IMR-90 (cell line): ENCODE results near the gene DNAH6. TPM values are rescaled to one million over a fixed set of nuclear protein-coding genes. Genes with fewer than 3 reads are reported as not detected.

Experiments
- ATAC-seq: fragments of 200-7000 bp; cut with Tn5 transposase; 2 replicates; pipeline ENCODE4 v1.9.1; 2020; ENCODE audit warnings: low read depth, mild to moderate bottlenecking, moderate library complexity
- BruUV-seq: library from RNA; stranded (reverse); fragments of 400-500 nt; replicated peaks from 2 replicates; lab custom pipeline; 2021; lab: Mats Ljungman, UMichigan
- CTCF ChIA-PET: fragments of 300-600 bp; formaldehyde crosslinking; extraction: SDS; loops from one replicate; lab custom pipeline; 2021; ENCODE audit warnings: antibody characterized with exemption; lab: Yijun Ruan, JAX
- POLR2A ChIA-PET: fragments of 300-600 bp; sonication (Branson Sonifier 250); formaldehyde crosslinking; loops from one replicate; lab custom pipeline; 2022; ENCODE audit warnings: antibody characterized with exemption; ENCODE audit not compliant: unreplicated experiment; lab: Charles Lee
- DNase-seq: peaks from one replicate; pipeline ENCODE4 v3.0.0; 2013
- H2AFZ ChIP-seq: replicated peaks from 2 replicates; pipeline ENCODE3; 2013; ENCODE audit warnings: low read length, mild to moderate bottlenecking; ENCODE audit not compliant: poor library complexity
- H2AK5ac ChIP-seq: 2 replicates; pipeline ENCODE4 v1.6.1; 2013; ENCODE audit warnings: low read depth, low read length, inconsistent platforms
- H2AK9ac ChIP-seq: replicated peaks from 2 replicates; pipeline ENCODE3; 2013; ENCODE audit warnings: mild to moderate bottlenecking, low read depth, low read length, moderate library complexity; ENCODE audit not compliant: poor library complexity
- H2BK120ac ChIP-seq: 2 replicates; pipeline ENCODE4 v1.6.1; 2013; ENCODE audit warnings: low read depth, low read length, inconsistent platforms
- H2BK15ac ChIP-seq: 3 replicates; pipeline ENCODE4 v1.6.1; 2013; ENCODE audit warnings: low read depth, low read length, inconsistent platforms
- H2BK20ac ChIP-seq: 2 replicates; pipeline ENCODE4 v1.6.1; 2013; ENCODE audit warnings: low read depth, mild to moderate bottlenecking, inconsistent platforms, low read length, moderate library complexity
- H2BK5ac ChIP-seq: 2 replicates; pipeline ENCODE4 v1.6.1; 2013; ENCODE audit warnings: mild to moderate bottlenecking, low read depth, low read length, inconsistent platforms; ENCODE audit not compliant: poor library complexity, severe bottlenecking
- H3K14ac ChIP-seq: replicated peaks from 2 replicates; pipeline ENCODE4 v1.6.1; 2013; ENCODE audit warnings: low read depth, low read length, inconsistent platforms
- H3K18ac ChIP-seq: 2 replicates; pipeline ENCODE4 v1.6.1; 2013; ENCODE audit warnings: low read depth, low read length, control low read depth
- H3K23ac ChIP-seq: 2 replicates; pipeline ENCODE4 v1.6.1; 2013; ENCODE audit warnings: low read depth, low read length, inconsistent platforms
- H3K27ac ChIP-seq: 2 replicates; pipeline ENCODE4 v1.5.1; 2013; ENCODE audit warnings: mild to moderate bottlenecking, control low read depth, low read length; ENCODE audit not compliant: insufficient read depth
- H3K27me3 ChIP-seq: 2 replicates; pipeline ENCODE4 v1.6.1; 2013; ENCODE audit warnings: low read length; ENCODE audit not compliant: control insufficient read depth, insufficient read depth
- H3K36me3 ChIP-seq: 2 replicates; pipeline ENCODE4 v1.6.1; 2013; ENCODE audit warnings: low read length, mixed read lengths; ENCODE audit not compliant: control insufficient read depth, insufficient read depth
- H3K4ac ChIP-seq: 2 replicates; pipeline ENCODE4 v1.6.1; 2013; ENCODE audit warnings: low read depth, low read length, inconsistent platforms
- H3K4me1 ChIP-seq: 2 replicates; pipeline ENCODE4 v1.6.1; 2013; ENCODE audit warnings: low read length, mixed read lengths; ENCODE audit not compliant: control insufficient read depth, insufficient read depth
- H3K4me2 ChIP-seq: 2 replicates; pipeline ENCODE4 v1.6.1; 2013; ENCODE audit warnings: low read depth, mild to moderate bottlenecking, control low read depth, low read length, moderate library complexity
- H3K4me3 ChIP-seq: 2 replicates; pipeline ENCODE4 v1.5.1; 2013; ENCODE audit warnings: low read depth, mild to moderate bottlenecking, control low read depth, low read length, moderate library complexity; ENCODE audit not compliant: insufficient read depth
- H3K56ac ChIP-seq: 2 replicates; pipeline ENCODE4 v1.6.1; 2013; ENCODE audit warnings: low read length, inconsistent platforms; ENCODE audit not compliant: insufficient read depth; ENCODE audit errors: extremely low read depth
- H3K79me1 ChIP-seq, 2 experiments: 2 replicates each; pipeline ENCODE4 v1.6.1; 2013; ENCODE audit warnings: low read length in 2 of 2, inconsistent platforms in 1 of 2, low read depth in 1 of 2
- H3K9ac ChIP-seq: 2 replicates; pipeline ENCODE4 v1.6.1; 2013; ENCODE audit warnings: low read depth, low read length, control low read depth
- H3K9me1 ChIP-seq: 2 replicates; pipeline ENCODE4 v1.6.1; 2013; ENCODE audit warnings: low read length, inconsistent platforms; ENCODE audit not compliant: insufficient read depth
- H3K9me3 ChIP-seq: 2 replicates; pipeline ENCODE4 v1.6.1; 2013; ENCODE audit warnings: low read length; ENCODE audit not compliant: control insufficient read depth, insufficient read depth
- H4K20me1 ChIP-seq: 2 replicates; pipeline ENCODE4 v1.6.1; 2013; ENCODE audit warnings: low read length, inconsistent platforms; ENCODE audit not compliant: insufficient read depth
- H4K5ac ChIP-seq: 2 replicates; pipeline ENCODE4 v1.6.1; 2013; ENCODE audit warnings: mild to moderate bottlenecking, low read depth, low read length, control low read depth
- H4K8ac ChIP-seq, 2 experiments: 2 replicates each; pipeline ENCODE4 v1.6.1; 2013; ENCODE audit warnings: low read depth in 2 of 2, low read length in 2 of 2, control low read depth in 1 of 2, inconsistent platforms in 1 of 2
- H4K91ac ChIP-seq: 2 replicates; pipeline ENCODE4 v1.6.1; 2013; ENCODE audit warnings: low read depth, low read length, inconsistent platforms; ENCODE audit not compliant: insufficient read depth
- BHLHE40 ChIP-seq: fragments of 150-350 bp; IDR thresholded peaks from 2 replicates; pipeline ENCODE4 v1.6.1; 2016; ENCODE audit warnings: mild to moderate bottlenecking, low read depth, low read length
- CEBPB ChIP-seq: IDR thresholded peaks from 2 replicates; pipeline ENCODE4 v1.6.1; 2012; ENCODE audit warnings: low read depth, low read length, improper control_type of control experiment
- CHD1 ChIP-seq: IDR thresholded peaks from 2 replicates; pipeline ENCODE4 v1.6.1; 2012; ENCODE audit warnings: low read depth, low read length, improper control_type of control experiment
- ELK1 ChIP-seq: fragments of 150-350 bp; IDR thresholded peaks from 2 replicates; pipeline ENCODE4 v1.6.1; 2016; ENCODE audit warnings: low read depth, mild to moderate bottlenecking, low read length, moderate library complexity, borderline replicate concordance
- FOS ChIP-seq: fragments of 150-350 bp; IDR thresholded peaks from 2 replicates; pipeline ENCODE4 v1.6.1; 2016; ENCODE audit warnings: low read depth, low read length
- MAFK ChIP-seq: IDR thresholded peaks from 2 replicates; pipeline ENCODE4 v1.6.1; 2012; ENCODE audit warnings: low read depth, low read length, improper control_type of control experiment
- MAZ ChIP-seq: IDR thresholded peaks from 2 replicates; pipeline ENCODE4 v1.6.1; 2012; ENCODE audit warnings: low read depth, mild to moderate bottlenecking, low read length, improper control_type of control experiment, moderate library complexity, borderline replicate concordance
- NFE2L2 ChIP-seq: fragments of 150-350 bp; IDR thresholded peaks from 2 replicates; pipeline ENCODE4 v1.6.1; 2016; ENCODE audit warnings: low read depth, mild to moderate bottlenecking, low read length
- POLR2A ChIP-seq: IDR thresholded peaks from 2 replicates; pipeline ENCODE4 v1.6.1; 2012; ENCODE audit warnings: mild to moderate bottlenecking, low read depth, low read length
- RAD21 ChIP-seq: IDR thresholded peaks from 2 replicates; pipeline ENCODE4 v1.6.1; 2012; ENCODE audit warnings: low read length, improper control_type of control experiment
- RCOR1 ChIP-seq: IDR thresholded peaks from 2 replicates; pipeline ENCODE4 v1.6.1; 2012; ENCODE audit warnings: mild to moderate bottlenecking, low read length, improper control_type of control experiment; ENCODE audit not compliant: insufficient replicate concordance
- SMC3 ChIP-seq: fragments of 150-350 bp; IDR thresholded peaks from 2 replicates; pipeline ENCODE4 v1.6.1; 2016; ENCODE audit warnings: low read depth, mild to moderate bottlenecking, antibody characterized with exemption, low read length, moderate library complexity
- USF2 ChIP-seq: fragments of 150-350 bp; IDR thresholded peaks from 2 replicates; pipeline ENCODE4 v1.6.1; 2017; ENCODE audit warnings: mild to moderate bottlenecking, antibody characterized with exemption, low read length, low read depth
- WGBS, 2 experiments: methylation state at CpG; one replicate each; pipeline versions ENCODE4 v1.1.5 to v1.1.7; 2013; ENCODE audit warnings: missing lambda C conversion rate in 2 of 2; ENCODE audit not compliant: insufficient read length in 1 of 2; ENCODE audit errors: extremely low coverage in 2 of 2; 5-methylcytosine and 5-hydroxymethylcytosine counted together
- dilution Hi-C: fragments of 300-500 bp; cut with HindIII; formaldehyde crosslinking; loops from one replicate; pipeline ENCODE4 v1.14.3; 2018; ENCODE audit warnings: low sequenced_read_pairs; ENCODE audit not compliant: unreplicated experiment
- in situ Hi-C: fragments of 300-500 bp; cut with MboI; formaldehyde crosslinking; loops from 3 replicates; pipeline ENCODE4 v1.14.3; 2019; ENCODE audit warnings: low sequenced_read_pairs, inconsistent platforms, mixed read lengths
- intact Hi-C: fragments of 100-400 bp; cut with micrococcal nuclease; formaldehyde crosslinking; loops from 2 replicates; pipeline ENCODE4 v1.10.0; 2022
- polyA plus RNA-seq, 3 experiments: library from polyadenylated mRNA; depleted of rRNA; stranded (reverse); fragments of >200 nt; gene quantifications; 2 replicates each; pipeline ENCODE4 v1.2.3, GENCODE V29; 2012; ENCODE audit warnings: low replicate concordance in 1 of 3
- total RNA-seq: library from RNA; depleted of rRNA; stranded (reverse); fragments of >200 nt; gene quantifications from 2 replicates; pipeline ENCODE4 v1.2.3, GENCODE V29; 2012

DNAH6 gene
- total and polyA plus RNA-seq, 2 of the 4 experiments (the other 2 are of a cell fraction) = under 0.01 to 0.07 TPM

GRCh38 chr2:84850471-84850870, 334.2 kb downstream of the DNAH6 start (continued):
- TF ChIP-seq MAFK = no peak
- TF ChIP-seq CEBPB = no peak
- no peak for TF ChIP-seq BHLHE40
- TF ChIP-seq SMC3 = no peak
- no peak for TF ChIP-seq USF2

- Histone ChIP-seq H2BK15ac (no peak overlapping the region), H3K27ac (no peak overlapping the region), H4K20me1 (no peaks in the 10 kb centered on the region; the same call in 1 of the 2 replicates), H3K79me1 (peaks cover 16 to 30% of the 10 kb centered on the region in 2 experiments; a peak in 3 of 4 replicates), H3K9me3 (no peaks in the 10 kb centered on the region), H3K27me3 (no peaks in the 10 kb centered on the region), H3K4me3 (no peak overlapping the region), H3K4ac (no peak overlapping the region), H3K4me1 (peaks cover 10% of the 10 kb centered on the region), H3K56ac (no peak overlapping the region), H2BK120ac (no peak overlapping the region), H3K14ac (no peak overlapping the region), H2AK9ac (no peak overlapping the region), H3K9me1 (peaks cover 6% of the 10 kb centered on the region), H4K91ac (no peak overlapping the region), H4K5ac (no peak overlapping the region), H4K8ac (no peak overlapping the region), H2AK5ac (no peak overlapping the region), H3K36me3 (no peaks in the 10 kb centered on the region), H3K9ac (no peak overlapping the region), H3K18ac (no peak overlapping the region), H2AFZ (no peak overlapping the region), H3K4me2 (no peak overlapping the region), H2BK20ac (no peak overlapping the region), H3K23ac (no peak overlapping the region), H2BK5ac (no peak overlapping the region)
- CTCF ChIA-PET = interaction anchor here (0.5 to 1.0 kb wide), 2 partner anchors 31 to 45 kb away, joined by 3 to 4 read pairs; no protein-coding TSS in a partner anchor
- DNase-seq = no peak
- in situ Hi-C loops = loop anchor here (25.0 kb wide), 1 partner anchor 815 kb away; no protein-coding TSS in a partner anchor
- no TSS peak for BruUV-seq
- no peak for ATAC-seq
- POLR2A ChIA-PET = no interaction called here
- intact Hi-C loops = no loop called here
- WGBS, 2 experiments = no CpG with 5 or more reads among the region's 3 CpGs
- dilution Hi-C loops = no loop called here
- TF ChIP-seq MAFK (no peak), CHD1 (no peak), POLR2A (no peak), FOS (no peak), MAZ (no peak), BHLHE40 (no peak), RAD21 (no peak), RCOR1 (no peak), ELK1 (no peak), USF2 (no peak), NFE2L2 (no peak)
These were observed 335.6 kb downstream of the DNAH6 start for GRCh38 chr2:84851876-84852275.
